Osteocyte (in vitro differentiated cells): ENCODE measurements around the gene NOL8. TPM values are rescaled to one million over a fixed set of nuclear protein-coding genes. Genes with fewer than 3 reads are reported as not detected.

Experiments
- DNase-seq: peaks from one replicate; pipeline ENCODE4 v3.0.0; 2021; ENCODE audit warnings: mixed read lengths; ENCODE audit not compliant: unreplicated experiment; ENCODE audit errors: extremely low spot score
- H3K27ac Mint-ChIP-seq: one replicate; pipeline ENCODE4 v1.8.0; 2021; ENCODE audit warnings: mild to moderate bottlenecking, mixed read lengths; ENCODE audit not compliant: unreplicated experiment
- H3K27me3 Mint-ChIP-seq: one replicate; pipeline ENCODE4 v1.8.0; 2021; ENCODE audit warnings: mixed read lengths; ENCODE audit not compliant: unreplicated experiment
- H3K36me3 Mint-ChIP-seq: one replicate; pipeline ENCODE4 v1.8.0; 2021; ENCODE audit warnings: mixed read lengths; ENCODE audit not compliant: unreplicated experiment
- H3K4me1 Mint-ChIP-seq: one replicate; pipeline ENCODE4 v1.8.0; 2021; ENCODE audit warnings: mixed read lengths; ENCODE audit not compliant: unreplicated experiment
- H3K4me3 Mint-ChIP-seq: one replicate; pipeline ENCODE4 v1.8.0; 2021; ENCODE audit warnings: mild to moderate bottlenecking, moderate library complexity, mixed read lengths; ENCODE audit not compliant: unreplicated experiment
- H3K9me3 Mint-ChIP-seq: one replicate; pipeline ENCODE4 v1.8.0; 2021; ENCODE audit warnings: mixed read lengths; ENCODE audit not compliant: unreplicated experiment
- long read RNA-seq: library from polyadenylated mRNA; unstranded; transcript quantifications from one replicate; pipeline ENCODE4 v2.0.0, GENCODE V29; 2021
- total RNA-seq: library from RNA; stranded (reverse); gene quantifications from 2 replicates; pipeline ENCODE4 v1.2.1, GENCODE V29; 2021
- TF ChIP-seq, protein P1 (sequence below): fragments of 200-600 bp; sonication (generic); IDR thresholded peaks from 2 replicates; pipeline ENCODE4 v1.5.0; 2021; ENCODE audit warnings: antibody characterized with exemption, mild to moderate bottlenecking, moderate library complexity

NOL8 gene
- 36.8 and 37.2 TPM in 2 replicates for total RNA-seq
- long read RNA-seq, full-length matches to known transcripts, result 34 of 270 reads
- long read RNA-seq, partial matches to known transcripts, result 198 of 270 reads
- long read RNA-seq, other reads (novel, unspliced or antisense), result 38 of 270 reads

DNA sequence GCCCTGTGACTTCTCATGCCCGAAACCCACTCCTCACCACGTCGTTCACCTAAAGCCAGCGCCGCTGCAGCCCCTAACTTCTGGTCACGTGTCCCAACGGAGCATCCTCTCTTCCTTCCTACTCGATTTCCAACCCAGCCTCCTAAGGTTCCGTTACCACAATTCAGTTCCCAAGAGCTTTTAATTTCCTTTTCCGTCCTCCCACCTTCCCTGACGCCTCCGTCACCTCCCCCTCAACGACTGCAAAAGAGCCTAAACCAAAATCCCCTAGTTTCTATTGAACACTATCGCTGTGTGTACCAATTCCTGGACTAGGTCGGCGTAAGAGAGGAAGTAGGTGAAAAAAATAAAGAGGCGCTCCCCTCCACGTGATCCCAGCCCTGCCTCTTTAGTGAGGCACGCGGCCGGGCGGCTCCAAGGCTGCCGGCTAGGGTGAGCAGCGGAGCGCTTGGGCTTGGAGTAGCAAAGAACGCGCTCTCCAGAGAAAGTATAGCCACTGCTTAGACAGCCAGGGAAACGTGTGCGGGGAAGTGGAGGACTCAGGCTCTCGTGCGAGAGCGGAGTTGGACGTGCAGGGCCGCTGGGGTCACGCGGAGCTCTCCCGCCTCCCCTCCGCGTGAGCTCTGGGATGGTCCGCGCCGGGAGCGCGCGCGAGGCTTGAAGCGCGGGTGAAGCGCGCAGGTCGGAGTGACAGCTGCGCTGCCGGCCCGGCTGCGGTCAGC is at the start of gene NOL8, which contains the start of gene CENPP:
Gene NOL8 (minus strand): TSS at position 82 of the 722 bp plus-strand sequence. CDS start 1,189 bp downstream, outside the sequence.
Gene CENPP (plus strand): TSS at position 685 of the 722 bp plus-strand sequence.
- no peaks in the 10 kb centered on the region for H3K9me3 Mint-ChIP-seq
- peak within 1 kb of the TSS; percentile 99 for H3K27ac Mint-ChIP-seq

DNA sequence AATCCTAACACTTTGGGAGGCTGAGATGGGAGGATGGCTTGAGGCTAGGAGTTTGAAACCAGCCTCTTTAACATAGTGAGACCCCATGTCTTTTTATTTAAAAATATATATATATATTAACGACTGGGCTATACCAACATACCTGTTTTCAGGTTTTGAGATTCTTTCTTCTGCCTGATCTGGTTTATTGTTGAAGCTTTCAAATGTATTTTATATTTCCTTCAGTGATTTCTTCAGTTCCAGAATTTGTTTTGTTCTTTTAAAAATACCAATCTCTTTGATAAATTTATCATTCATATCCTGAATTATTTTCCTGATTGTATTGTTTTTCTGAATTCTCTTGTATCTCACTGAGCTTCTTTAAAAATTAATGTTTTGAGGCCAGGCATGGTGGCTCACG is 48.0 kb upstream of the NOL8 start:
- H3K27me3 Mint-ChIP-seq, result no peaks in the 10 kb centered on the region
- no peak overlapping the region for H3K27ac Mint-ChIP-seq
- peaks cover 28% of the 10 kb centered on the region for H3K9me3 Mint-ChIP-seq
- no peak for DNase-seq
- H3K36me3 Mint-ChIP-seq, result peaks cover 24% of the 10 kb centered on the region
- peaks cover 18% of the 10 kb centered on the region for H3K4me1 Mint-ChIP-seq
- TF ChIP-seq, protein P1, sequence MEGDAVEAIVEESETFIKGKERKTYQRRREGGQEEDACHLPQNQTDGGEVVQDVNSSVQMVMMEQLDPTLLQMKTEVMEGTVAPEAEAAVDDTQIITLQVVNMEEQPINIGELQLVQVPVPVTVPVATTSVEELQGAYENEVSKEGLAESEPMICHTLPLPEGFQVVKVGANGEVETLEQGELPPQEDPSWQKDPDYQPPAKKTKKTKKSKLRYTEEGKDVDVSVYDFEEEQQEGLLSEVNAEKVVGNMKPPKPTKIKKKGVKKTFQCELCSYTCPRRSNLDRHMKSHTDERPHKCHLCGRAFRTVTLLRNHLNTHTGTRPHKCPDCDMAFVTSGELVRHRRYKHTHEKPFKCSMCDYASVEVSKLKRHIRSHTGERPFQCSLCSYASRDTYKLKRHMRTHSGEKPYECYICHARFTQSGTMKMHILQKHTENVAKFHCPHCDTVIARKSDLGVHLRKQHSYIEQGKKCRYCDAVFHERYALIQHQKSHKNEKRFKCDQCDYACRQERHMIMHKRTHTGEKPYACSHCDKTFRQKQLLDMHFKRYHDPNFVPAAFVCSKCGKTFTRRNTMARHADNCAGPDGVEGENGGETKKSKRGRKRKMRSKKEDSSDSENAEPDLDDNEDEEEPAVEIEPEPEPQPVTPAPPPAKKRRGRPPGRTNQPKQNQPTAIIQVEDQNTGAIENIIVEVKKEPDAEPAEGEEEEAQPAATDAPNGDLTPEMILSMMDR, result no peak
- H3K4me3 Mint-ChIP-seq, result no peak overlapping the region

More for the DNA sequence above, at the start of gene NOL8, which contains the start of gene CENPP:
- Mint-ChIP-seq H3K4me3 (peak within 1 kb of the TSS; percentile 99), H3K27me3 (no peaks in the 10 kb centered on the region), H3K36me3 (peaks cover 12% of the 10 kb centered on the region), H3K4me1 (peaks cover 37% of the 10 kb centered on the region)
- DNase-seq, result peak; percentile 94
- TF ChIP-seq, protein P1, result no peak

- DNase-seq, result no peak
- H3K4me3 Mint-ChIP-seq, result no peak overlapping the region
- H3K27me3 Mint-ChIP-seq, result no peaks in the 10 kb centered on the region
- TF ChIP-seq, protein P1, result no peak
- peaks cover 20% of the 10 kb centered on the region for H3K36me3 Mint-ChIP-seq
- H3K4me1 Mint-ChIP-seq, result no peaks in the 10 kb centered on the region
- H3K27ac Mint-ChIP-seq, result no peak overlapping the region
- peaks cover 12% of the 10 kb centered on the region for H3K9me3 Mint-ChIP-seq
Measured at GRCh38 chr9:92369075-92369474, 43.9 kb upstream of the NOL8 start.

GRCh38 chr9:92360083-92360482 is 34.9 kb upstream of the NOL8 start:
- H3K27ac Mint-ChIP-seq, result no peak overlapping the region
- no peak overlapping the region for H3K4me3 Mint-ChIP-seq
- no peaks in the 10 kb centered on the region for H3K27me3 Mint-ChIP-seq
- TF ChIP-seq, protein P1, result no peak
- H3K36me3 Mint-ChIP-seq, result peaks cover 23% of the 10 kb centered on the region
- peaks cover 19% of the 10 kb centered on the region for H3K4me1 Mint-ChIP-seq
- H3K9me3 Mint-ChIP-seq, result peaks cover 16% of the 10 kb centered on the region
- DNase-seq, result no peak

DNA sequence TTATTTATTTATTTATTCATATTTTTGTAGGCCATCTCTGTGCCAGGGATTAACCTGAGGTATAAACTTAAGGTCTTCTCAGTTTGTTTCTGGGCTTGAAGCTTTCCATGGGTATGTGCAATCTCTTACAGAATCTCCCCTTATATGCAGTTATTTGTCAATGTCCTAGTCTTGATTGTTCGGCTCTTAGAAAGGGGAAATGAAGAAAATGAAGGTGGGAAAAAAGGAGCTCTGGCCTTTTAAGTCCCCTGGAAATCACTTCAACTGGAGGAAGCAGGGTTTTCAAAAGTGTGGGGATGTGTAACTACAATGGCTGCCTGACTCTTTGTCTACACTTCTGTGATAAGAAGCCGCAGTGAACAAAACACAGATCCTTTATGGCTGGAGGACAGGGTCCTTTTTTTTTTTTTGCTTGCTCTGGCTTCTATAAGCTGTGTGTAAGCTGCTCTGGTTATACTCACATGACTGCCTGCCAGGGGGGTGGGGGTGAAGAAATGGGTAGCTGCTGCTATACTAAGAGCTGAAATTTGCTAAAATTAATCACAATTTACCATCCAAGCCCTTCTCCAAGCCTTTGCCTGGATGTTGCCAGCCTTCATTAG is 34.3 kb upstream of the NOL8 start:
- no peak for DNase-seq
- peaks cover 26% of the 10 kb centered on the region for H3K36me3 Mint-ChIP-seq
- no peak overlapping the region for H3K27ac Mint-ChIP-seq
- peaks cover 25% of the 10 kb centered on the region for H3K4me1 Mint-ChIP-seq
- H3K9me3 Mint-ChIP-seq, result peaks cover 20% of the 10 kb centered on the region
- no peaks in the 10 kb centered on the region for H3K27me3 Mint-ChIP-seq
- H3K4me3 Mint-ChIP-seq, result no peak overlapping the region
- TF ChIP-seq, protein P1, result no peak
